ENCODE data around the gene KIFAP3.

Gene KIFAP3

GRCh38 chr1:169941982-169942830 lies 132.3 kb downstream of the KIFAP3 start:
- H3K36me3 ChIP-seq (ENCODE audit: control insufficient read depth, insufficient read depth, low read length), result no peaks in the 10 kb centered on the region
- H3K4me1 ChIP-seq (ENCODE audit: control insufficient read depth, insufficient read depth, low read length), result no peaks in the 10 kb centered on the region
- no peak overlapping the region for H3K4me3 ChIP-seq (ENCODE audit: low read depth, low read length)
- no peak overlapping the region for H3K9ac ChIP-seq (ENCODE audit: low read length)
- no peaks in the 10 kb centered on the region for H3K9me3 ChIP-seq (ENCODE audit: control insufficient read depth, insufficient read depth, low read depth, low read length)
- no peak overlapping the region for H3K27ac ChIP-seq (ENCODE audit: low read depth, low read length)
- no peaks in the 10 kb centered on the region for H3K27me3 ChIP-seq (ENCODE audit: control insufficient read depth, insufficient read depth, low read length)

GRCh38 chr1:169933984-169934725 lies 140.3 kb downstream of the KIFAP3 start:
- H3K4me3 ChIP-seq (ENCODE audit: low read depth, low read length), result no peak overlapping the region
- no peaks in the 10 kb centered on the region for H3K27me3 ChIP-seq (ENCODE audit: control insufficient read depth, insufficient read depth, low read length)
- no peaks in the 10 kb centered on the region for H3K36me3 ChIP-seq (ENCODE audit: control insufficient read depth, insufficient read depth, low read length)
- H3K9ac ChIP-seq (ENCODE audit: low read length), result no peak overlapping the region
- no peaks in the 10 kb centered on the region for H3K4me1 ChIP-seq (ENCODE audit: control insufficient read depth, insufficient read depth, low read length)
- no peaks in the 10 kb centered on the region for H3K9me3 ChIP-seq (ENCODE audit: control insufficient read depth, insufficient read depth, low read depth, low read length)
- H3K27ac ChIP-seq (ENCODE audit: low read depth, low read length), result no peak overlapping the region

- no peak overlapping the region for H3K4me3 ChIP-seq (ENCODE audit: low read depth, low read length)
- H3K27ac ChIP-seq (ENCODE audit: low read depth, low read length), result no peak overlapping the region
- H3K9ac ChIP-seq (ENCODE audit: low read length), result no peak overlapping the region
Observed at GRCh38 chr1:169931795-169932231, 142.7 kb downstream of the KIFAP3 start.

GRCh38 chr1:169929210-169929526 lies 145.3 kb downstream of the KIFAP3 start:
- Histone ChIP-seq H3K36me3 (ENCODE audit: control insufficient read depth, insufficient read depth, low read length) (no peaks in the 10 kb centered on the region), H3K9me3 (ENCODE audit: control insufficient read depth, insufficient read depth, low read depth, low read length) (no peaks in the 10 kb centered on the region), H3K9ac (ENCODE audit: low read length) (no peak overlapping the region), H3K4me1 (ENCODE audit: control insufficient read depth, insufficient read depth, low read length) (no peaks in the 10 kb centered on the region), H3K4me3 (ENCODE audit: low read depth, low read length) (no peak overlapping the region), H3K27me3 (ENCODE audit: control insufficient read depth, insufficient read depth, low read length) (no peaks in the 10 kb centered on the region), H3K27ac (ENCODE audit: low read depth, low read length) (no peak overlapping the region)

More at GRCh38 chr1:169931795-169932231, 142.7 kb downstream of the KIFAP3 start:
- no peaks in the 10 kb centered on the region for H3K36me3 ChIP-seq (ENCODE audit: control insufficient read depth, insufficient read depth, low read length)
- H3K27me3 ChIP-seq (ENCODE audit: control insufficient read depth, insufficient read depth, low read length), result no peaks in the 10 kb centered on the region
- H3K9me3 ChIP-seq (ENCODE audit: control insufficient read depth, insufficient read depth, low read depth, low read length), result no peaks in the 10 kb centered on the region
- H3K4me1 ChIP-seq (ENCODE audit: control insufficient read depth, insufficient read depth, low read length), result no peaks in the 10 kb centered on the region

GRCh38 chr1:169928438-169929209 lies 145.9 kb downstream of the KIFAP3 start:
- Histone ChIP-seq H3K27me3 (ENCODE audit: control insufficient read depth, insufficient read depth, low read length) (no peaks in the 10 kb centered on the region), H3K9ac (ENCODE audit: low read length) (no peak overlapping the region), H3K4me3 (ENCODE audit: low read depth, low read length) (no peak overlapping the region), H3K27ac (ENCODE audit: low read depth, low read length) (no peak overlapping the region), H3K9me3 (ENCODE audit: control insufficient read depth, insufficient read depth, low read depth, low read length) (no peaks in the 10 kb centered on the region), H3K4me1 (ENCODE audit: control insufficient read depth, insufficient read depth, low read length) (no peaks in the 10 kb centered on the region), H3K36me3 (ENCODE audit: control insufficient read depth, insufficient read depth, low read length) (no peaks in the 10 kb centered on the region)

- Histone ChIP-seq H3K36me3 (ENCODE audit: control insufficient read depth, insufficient read depth, low read length) (no peaks in the 10 kb centered on the region), H3K9me3 (ENCODE audit: control insufficient read depth, insufficient read depth, low read depth, low read length) (no peaks in the 10 kb centered on the region), H3K27ac (ENCODE audit: low read depth, low read length) (no peak overlapping the region), H3K4me1 (ENCODE audit: control insufficient read depth, insufficient read depth, low read length) (no peaks in the 10 kb centered on the region), H3K4me3 (ENCODE audit: low read depth, low read length) (no peak overlapping the region), H3K27me3 (ENCODE audit: control insufficient read depth, insufficient read depth, low read length) (no peaks in the 10 kb centered on the region), H3K9ac (ENCODE audit: low read length) (no peak overlapping the region)
Observed at GRCh38 chr1:169925505-169926482, 148.7 kb downstream of the KIFAP3 start.

GRCh38 chr1:169924829-169925228 lies 149.7 kb downstream of the KIFAP3 start:
- H3K36me3 ChIP-seq (ENCODE audit: control insufficient read depth, insufficient read depth, low read length), result no peaks in the 10 kb centered on the region
- H3K9me3 ChIP-seq (ENCODE audit: control insufficient read depth, insufficient read depth, low read depth, low read length), result no peaks in the 10 kb centered on the region
- no peaks in the 10 kb centered on the region for H3K4me1 ChIP-seq (ENCODE audit: control insufficient read depth, insufficient read depth, low read length)
- H3K27ac ChIP-seq (ENCODE audit: low read depth, low read length), result no peak overlapping the region
- no peaks in the 10 kb centered on the region for H3K27me3 ChIP-seq (ENCODE audit: control insufficient read depth, insufficient read depth, low read length)
- H3K4me3 ChIP-seq (ENCODE audit: low read depth, low read length), result no peak overlapping the region
- H3K9ac ChIP-seq (ENCODE audit: low read length), result no peak overlapping the region

GRCh38 chr1:169924063-169924462 lies 150.4 kb downstream of the KIFAP3 start:
- no peaks in the 10 kb centered on the region for H3K36me3 ChIP-seq (ENCODE audit: control insufficient read depth, insufficient read depth, low read length)
- no peaks in the 10 kb centered on the region for H3K9me3 ChIP-seq (ENCODE audit: control insufficient read depth, insufficient read depth, low read depth, low read length)
- no peak overlapping the region for H3K9ac ChIP-seq (ENCODE audit: low read length)
- no peak overlapping the region for H3K27ac ChIP-seq (ENCODE audit: low read depth, low read length)
- no peaks in the 10 kb centered on the region for H3K4me1 ChIP-seq (ENCODE audit: control insufficient read depth, insufficient read depth, low read length)
- no peak overlapping the region for H3K4me3 ChIP-seq (ENCODE audit: low read depth, low read length)
- no peaks in the 10 kb centered on the region for H3K27me3 ChIP-seq (ENCODE audit: control insufficient read depth, insufficient read depth, low read length)

- H3K27me3 ChIP-seq (ENCODE audit: control insufficient read depth, insufficient read depth, low read length), result no peaks in the 10 kb centered on the region
- H3K4me1 ChIP-seq (ENCODE audit: control insufficient read depth, insufficient read depth, low read length), result no peaks in the 10 kb centered on the region
- no peak overlapping the region for H3K9ac ChIP-seq (ENCODE audit: low read length)
- no peak overlapping the region for H3K27ac ChIP-seq (ENCODE audit: low read depth, low read length)
- H3K9me3 ChIP-seq (ENCODE audit: control insufficient read depth, insufficient read depth, low read depth, low read length), result no peaks in the 10 kb centered on the region
- no peaks in the 10 kb centered on the region for H3K36me3 ChIP-seq (ENCODE audit: control insufficient read depth, insufficient read depth, low read length)
- no peak overlapping the region for H3K4me3 ChIP-seq (ENCODE audit: low read depth, low read length)
Observed at GRCh38 chr1:169921080-169921479, 153.4 kb downstream of the KIFAP3 start.

- Histone ChIP-seq H3K36me3 (ENCODE audit: control insufficient read depth, insufficient read depth, low read length) (no peaks in the 10 kb centered on the region), H3K4me1 (ENCODE audit: control insufficient read depth, insufficient read depth, low read length) (no peaks in the 10 kb centered on the region), H3K27ac (ENCODE audit: low read depth, low read length) (no peak overlapping the region), H3K9ac (ENCODE audit: low read length) (no peak overlapping the region), H3K27me3 (ENCODE audit: control insufficient read depth, insufficient read depth, low read length) (no peaks in the 10 kb centered on the region), H3K9me3 (ENCODE audit: control insufficient read depth, insufficient read depth, low read depth, low read length) (no peaks in the 10 kb centered on the region), H3K4me3 (ENCODE audit: low read depth, low read length) (no peak overlapping the region)
Observed at GRCh38 chr1:169918927-169919326, 155.6 kb downstream of the KIFAP3 start.

Data from HUES6 (cell line).